Muscle layer of colon (tissue), 2 donors: ENCODE data around the gene AQP2.

Experiments
- H3K27ac ChIP-seq: one replicate; pipeline ENCODE4 v1.7.0; 2013; ENCODE audit warnings: low read depth, mild to moderate bottlenecking, low read length, moderate library complexity
- H3K27me3 ChIP-seq, 2 donors: one replicate each; pipeline ENCODE4 v1.7.0; 2013; ENCODE audit warnings: low read length in 2 of 2, mild to moderate bottlenecking in 2 of 2; ENCODE audit not compliant: insufficient read depth in 2 of 2, control insufficient read depth in 1 of 2
- H3K36me3 ChIP-seq: one replicate; pipeline ENCODE4 v1.7.0; 2013; ENCODE audit warnings: mild to moderate bottlenecking, low read length; ENCODE audit not compliant: insufficient read depth
- H3K4me1 ChIP-seq: one replicate; pipeline ENCODE4 v1.7.0; 2013; ENCODE audit warnings: mild to moderate bottlenecking, low read length; ENCODE audit not compliant: insufficient read depth
- H3K4me3 ChIP-seq, 2 donors: one replicate each; pipeline ENCODE4 v1.7.0; 2013; ENCODE audit warnings: low read length in 2 of 2, low read depth in 1 of 2, mild to moderate bottlenecking in 1 of 2, moderate library complexity in 1 of 2
- H3K9ac ChIP-seq: one replicate; pipeline ENCODE4 v1.7.0; 2013; ENCODE audit warnings: low read length
- H3K9me3 ChIP-seq: one replicate; pipeline ENCODE4 v1.7.0; 2013; ENCODE audit warnings: mild to moderate bottlenecking, low read length
- donor health status: abdominal sarcoma.
- donor health status: Adenocarcinoma of cecum.

Gene AQP2

GRCh38 chr12:49950273-49951251 is at the start of gene AQP2:
TSS of gene AQP2 (plus strand) at chr12:49950737. CDS start at chr12:49950831, 94 bp downstream.
- H3K9me3 ChIP-seq = no peaks in the 10 kb centered on the region
- H3K4me3 ChIP-seq = no peak within 1 kb of the TSS
- H3K27ac ChIP-seq = no peak within 1 kb of the TSS
- H3K36me3 ChIP-seq = no peaks in the 10 kb centered on the region
- H3K27me3 ChIP-seq = peaks cover 15 to 25% of the 10 kb centered on the region in 2 donors
- H3K4me1 ChIP-seq = no peaks in the 10 kb centered on the region
- no peak within 1 kb of the TSS for H3K9ac ChIP-seq

GRCh38 chr12:49901026-49901425 is 49.5 kb upstream of the AQP2 start:
- H3K27ac ChIP-seq = no peak overlapping the region
- H3K9ac ChIP-seq = no peak overlapping the region
- H3K4me3 ChIP-seq = no peak overlapping the region
- H3K27me3 ChIP-seq = peaks cover 0 to 10% of the 10 kb centered on the region in 2 donors
- H3K36me3 ChIP-seq = no peaks in the 10 kb centered on the region
- H3K9me3 ChIP-seq = no peaks in the 10 kb centered on the region
- H3K4me1 ChIP-seq = no peaks in the 10 kb centered on the region

GRCh38 chr12:49901986-49902385 is 48.6 kb upstream of the AQP2 start:
- no peaks in the 10 kb centered on the region for H3K4me1 ChIP-seq
- no peaks in the 10 kb centered on the region for H3K36me3 ChIP-seq
- no peak overlapping the region for H3K9ac ChIP-seq
- H3K4me3 ChIP-seq = no peak overlapping the region
- peaks cover 0 to 10% of the 10 kb centered on the region in 2 donors for H3K27me3 ChIP-seq
- H3K9me3 ChIP-seq = no peaks in the 10 kb centered on the region
- H3K27ac ChIP-seq = no peak overlapping the region

- Histone ChIP-seq H3K36me3 (no peaks in the 10 kb centered on the region), H3K9ac (no peak overlapping the region), H3K27me3 (peaks cover 0 to 10% of the 10 kb centered on the region in 2 donors), H3K4me3 (no peak overlapping the region), H3K9me3 (no peaks in the 10 kb centered on the region), H3K27ac (no peak overlapping the region), H3K4me1 (no peaks in the 10 kb centered on the region)
These were observed 47.9 kb upstream of the AQP2 start for GRCh38 chr12:49902399-49903350.

GRCh38 chr12:49903351-49903699 is 47.2 kb upstream of the AQP2 start:
- Histone ChIP-seq H3K27me3 (peaks cover 0 to 10% of the 10 kb centered on the region in 2 donors), H3K4me3 (peak overlapping the region in 1 of 2 donors; percentile 43), H3K36me3 (no peaks in the 10 kb centered on the region), H3K9ac (no peak overlapping the region), H3K9me3 (no peaks in the 10 kb centered on the region), H3K4me1 (no peaks in the 10 kb centered on the region), H3K27ac (peak overlapping the region; percentile 24)

GRCh38 chr12:49903700-49904423 is 46.7 kb upstream of the AQP2 start, which contains the start of gene FAIM2:
TSS of gene FAIM2 (minus strand) at chr12:49903900. CDS start at chr12:49903792, 108 bp downstream.
- Histone ChIP-seq H3K4me1 (no peaks in the 10 kb centered on the region), H3K4me3 (peak within 1 kb of the TSS in 1 of 2 donors; percentile 43), H3K9ac (no peak within 1 kb of the TSS), H3K27me3 (peaks cover 0 to 10% of the 10 kb centered on the region in 2 donors), H3K27ac (peak within 1 kb of the TSS; percentile 24), H3K36me3 (no peaks in the 10 kb centered on the region), H3K9me3 (no peaks in the 10 kb centered on the region)

GRCh38 chr12:49904601-49905000 is 45.9 kb upstream of the AQP2 start:
- Histone ChIP-seq H3K36me3 (no peaks in the 10 kb centered on the region), H3K9me3 (no peaks in the 10 kb centered on the region), H3K4me1 (no peaks in the 10 kb centered on the region), H3K27ac (no peak overlapping the region), H3K9ac (no peak overlapping the region), H3K27me3 (peaks cover 0 to 10% of the 10 kb centered on the region in 2 donors), H3K4me3 (no peak overlapping the region)

- no peaks in the 10 kb centered on the region for H3K9me3 ChIP-seq
- H3K4me1 ChIP-seq = no peaks in the 10 kb centered on the region
- no peak overlapping the region for H3K4me3 ChIP-seq
- H3K27ac ChIP-seq = no peak overlapping the region
- peaks cover 0 to 10% of the 10 kb centered on the region in 2 donors for H3K27me3 ChIP-seq
- H3K9ac ChIP-seq = no peak overlapping the region
- H3K36me3 ChIP-seq = no peaks in the 10 kb centered on the region
These were observed 44.7 kb upstream of the AQP2 start for GRCh38 chr12:49905718-49906314.

- Histone ChIP-seq H3K27me3 (peaks cover 0 to 5% of the 10 kb centered on the region in 2 donors), H3K9me3 (no peaks in the 10 kb centered on the region), H3K9ac (no peak overlapping the region), H3K4me3 (no peak overlapping the region), H3K4me1 (no peaks in the 10 kb centered on the region), H3K36me3 (no peaks in the 10 kb centered on the region), H3K27ac (no peak overlapping the region)
These were observed 43.2 kb upstream of the AQP2 start for GRCh38 chr12:49907352-49907751.

- no peak overlapping the region for H3K27ac ChIP-seq
These were observed 41.2 kb upstream of the AQP2 start for GRCh38 chr12:49909356-49909755.

More at GRCh38 chr12:49909356-49909755, 41.2 kb upstream of the AQP2 start:
- Histone ChIP-seq H3K9ac (no peak overlapping the region), H3K4me3 (no peak overlapping the region), H3K9me3 (no peaks in the 10 kb centered on the region), H3K36me3 (no peaks in the 10 kb centered on the region), H3K4me1 (no peaks in the 10 kb centered on the region), H3K27me3 (no peaks in the 10 kb centered on the region)
